Measurements from ENCODE around the gene BIVM. TPM values are rescaled to one million over a fixed set of nuclear protein-coding genes. Genes with fewer than 3 reads are reported as not detected.
"Not testable (repeated sequence)": the region's sequence is repeated elsewhere in the genome, so short reads cannot be mapped to it uniquely, and the experiment has no call there.

The BIVM gene
- total RNA-seq, 1 donor from 2014 or later: 13.3 TPM

- Histone ChIP-seq H2AFZ (ENCODE audit: low read depth, low read length) (no peak overlapping the region), H3K9ac (ENCODE audit: low read length) (no peak overlapping the region), H3K36me3 (ENCODE audit: insufficient read depth, low read length) (peaks cover 3% of the 10 kb centered on the region), H3K27ac (ENCODE audit: low read depth, low read length) (no peak overlapping the region), H3K4me3 (ENCODE audit: insufficient read depth, low read depth, low read length) (no peak overlapping the region), H4K20me1 (ENCODE audit: insufficient read depth, low read length) (no peaks in the 10 kb centered on the region), H3K79me2 (ENCODE audit: insufficient read depth, low read length) (no peaks in the 10 kb centered on the region), H3K4me1 (ENCODE audit: insufficient read depth, low read length) (no peaks in the 10 kb centered on the region), H3K4me2 (ENCODE audit: low read length) (no peak overlapping the region), H3K9me3 (ENCODE audit: insufficient read depth, low read depth, low read length) (no peaks in the 10 kb centered on the region), H3K27me3 (ENCODE audit: insufficient read depth, low read length) (no peaks in the 10 kb centered on the region)
- FAIRE-seq: no peak
- H3K9me3 Mint-ChIP-seq (ENCODE audit: unreplicated experiment): peaks cover 10% of the 10 kb centered on the region
- no peak overlapping the region for H3K27ac Mint-ChIP-seq (ENCODE audit: unreplicated experiment)
- H3K27me3 Mint-ChIP-seq (ENCODE audit: low read depth, unreplicated experiment): no peaks in the 10 kb centered on the region
- peaks cover 5% of the 10 kb centered on the region for H3K4me1 Mint-ChIP-seq (ENCODE audit: low read depth, unreplicated experiment)
- TF ChIP-seq EZH2 (IDR thresholded peaks at IDR 0.05; ENCODE audit: insufficient read depth, low read length): no peak
- TF ChIP-seq CTCF (IDR thresholded peaks at IDR 0.05; ENCODE audit: insufficient read depth, low read depth, low read length): no peak
- H3K36me3 Mint-ChIP-seq (ENCODE audit: low read depth, unreplicated experiment): peaks cover 10% of the 10 kb centered on the region
- no peak overlapping the region for H3K4me3 Mint-ChIP-seq (ENCODE audit: unreplicated experiment)
- DNase-seq (ENCODE audit: low read depth): no peak
Measured at GRCh38 chr13:102779436-102780159, 19.3 kb upstream of the BIVM start.

GRCh38 chr13:102780656-102781055 is 18.3 kb upstream of the BIVM start:
- not testable (repeated sequence) for H3K4me3 Mint-ChIP-seq (ENCODE audit: unreplicated experiment); H3K4me1 Mint-ChIP-seq (ENCODE audit: low read depth, unreplicated experiment); H3K9ac ChIP-seq (ENCODE audit: low read length); H3K27ac Mint-ChIP-seq (ENCODE audit: unreplicated experiment); FAIRE-seq; H4K20me1 ChIP-seq (ENCODE audit: insufficient read depth, low read length); H3K27ac ChIP-seq (ENCODE audit: low read depth, low read length); H3K4me1 ChIP-seq (ENCODE audit: insufficient read depth, low read length); DNase-seq (ENCODE audit: low read depth); H2AFZ ChIP-seq (ENCODE audit: low read depth, low read length); H3K36me3 ChIP-seq (ENCODE audit: insufficient read depth, low read length); H3K9me3 Mint-ChIP-seq (ENCODE audit: unreplicated experiment); H3K79me2 ChIP-seq (ENCODE audit: insufficient read depth, low read length); H3K4me2 ChIP-seq (ENCODE audit: low read length); H3K9me3 ChIP-seq (ENCODE audit: insufficient read depth, low read depth, low read length); H3K27me3 ChIP-seq (ENCODE audit: insufficient read depth, low read length); H3K27me3 Mint-ChIP-seq (ENCODE audit: low read depth, unreplicated experiment); H3K4me3 ChIP-seq (ENCODE audit: insufficient read depth, low read depth, low read length)
- H3K36me3 Mint-ChIP-seq (ENCODE audit: low read depth, unreplicated experiment): peaks cover 10% of the 10 kb centered on the region

- Histone ChIP-seq H3K4me3 (ENCODE audit: insufficient read depth, low read depth, low read length) (no peak overlapping the region), H3K27ac (ENCODE audit: low read depth, low read length) (no peak overlapping the region), H3K9me3 (ENCODE audit: insufficient read depth, low read depth, low read length) (no peaks in the 10 kb centered on the region), H4K20me1 (ENCODE audit: insufficient read depth, low read length) (no peaks in the 10 kb centered on the region), H3K4me1 (ENCODE audit: insufficient read depth, low read length) (no peaks in the 10 kb centered on the region), H3K36me3 (ENCODE audit: insufficient read depth, low read length) (peaks cover 14% of the 10 kb centered on the region), H3K27me3 (ENCODE audit: insufficient read depth, low read length) (no peaks in the 10 kb centered on the region), H3K9ac (ENCODE audit: low read length) (no peak overlapping the region), H2AFZ (ENCODE audit: low read depth, low read length) (no peak overlapping the region), H3K4me2 (ENCODE audit: low read length) (no peak overlapping the region), H3K79me2 (ENCODE audit: insufficient read depth, low read length) (no peaks in the 10 kb centered on the region)
- peaks cover 5% of the 10 kb centered on the region for H3K4me1 Mint-ChIP-seq (ENCODE audit: low read depth, unreplicated experiment)
- TF ChIP-seq CTCF (IDR thresholded peaks at IDR 0.05; ENCODE audit: insufficient read depth, low read depth, low read length) (no peak), EZH2 (IDR thresholded peaks at IDR 0.05; ENCODE audit: insufficient read depth, low read length) (no peak)
- DNase-seq (ENCODE audit: low read depth) (no peak), FAIRE-seq (no peak)
- H3K4me3 Mint-ChIP-seq (ENCODE audit: unreplicated experiment): no peak overlapping the region
- peaks cover 9% of the 10 kb centered on the region for H3K9me3 Mint-ChIP-seq (ENCODE audit: unreplicated experiment)
- no peaks in the 10 kb centered on the region for H3K27me3 Mint-ChIP-seq (ENCODE audit: low read depth, unreplicated experiment)
- no peak overlapping the region for H3K27ac Mint-ChIP-seq (ENCODE audit: unreplicated experiment)
- peaks cover 10% of the 10 kb centered on the region for H3K36me3 Mint-ChIP-seq (ENCODE audit: low read depth, unreplicated experiment)
Measured at GRCh38 chr13:102781591-102781990, 17.3 kb upstream of the BIVM start.
